WTC11 (cell line): ENCODE data around the gene SCYGR4. TPM values are rescaled to one million over a fixed set of nuclear protein-coding genes. Genes with fewer than 3 reads are reported as not detected.

ENCODE experiments used
- ATAC-seq: fragments of 200-7000 bp; cut with Tn5 transposase; 2 replicates; pipeline ENCODE4 v1.10.0; 2021; ENCODE audit warnings: mild to moderate bottlenecking, moderate library complexity
- Bru-seq: library from RNA; stranded (reverse); fragments of 400-500 nt; gene quantifications from one replicate; lab custom pipeline; 2021; lab: Mats Ljungman, UMichigan
- CTCF ChIA-PET: fragments of 300-600 bp; sonication (Branson Sonifier 250); formaldehyde crosslinking; loops from one replicate; lab custom pipeline; 2021; ENCODE audit warnings: antibody characterized with exemption; lab: Charles Lee
- POLR2A ChIA-PET: fragments of 350-600 bp; sonication (Branson Sonifier 250); formaldehyde crosslinking; loops from one replicate; lab custom pipeline; 2021; ENCODE audit warnings: antibody characterized with exemption; lab: Charles Lee
- DNase-seq: peaks from one replicate; pipeline ENCODE4 v3.0.0; 2021; ENCODE audit warnings: low spot score
- H3K27ac Mint-ChIP-seq: 2 replicates; pipeline ENCODE4 v1.8.0; 2021; ENCODE audit warnings: mixed read lengths
- H3K27me3 Mint-ChIP-seq: 2 replicates; pipeline ENCODE4 v1.8.0; 2021; ENCODE audit warnings: low read depth, mild to moderate bottlenecking, moderate library complexity, mixed read lengths
- H3K36me3 Mint-ChIP-seq: 2 replicates; pipeline ENCODE4 v1.8.0; 2021; ENCODE audit warnings: mixed read lengths
- H3K4me1 Mint-ChIP-seq: 2 replicates; pipeline ENCODE4 v1.8.0; 2022; ENCODE audit warnings: mixed read lengths
- H3K4me3 Mint-ChIP-seq: 2 replicates; pipeline ENCODE4 v1.8.0; 2021; ENCODE audit warnings: mild to moderate bottlenecking, moderate library complexity, mixed read lengths
- H3K9me3 Mint-ChIP-seq: 2 replicates; pipeline ENCODE4 v1.8.0; 2021; ENCODE audit warnings: mixed read lengths
- AFF4 ChIP-seq: sonication (generic); formaldehyde crosslinking; IDR thresholded peaks from 2 replicates; pipeline ENCODE4 v1.8.1; 2023; ENCODE audit warnings: mild to moderate bottlenecking, missing genetic modification reagents, borderline replicate concordance
- ARID4B ChIP-seq: sonication (generic); formaldehyde crosslinking; IDR thresholded peaks from 2 replicates; pipeline ENCODE4 v1.8.0; 2023; ENCODE audit warnings: missing genetic modification reagents, mild to moderate bottlenecking, borderline replicate concordance
- ATF2 ChIP-seq: sonication (generic); formaldehyde crosslinking; IDR thresholded peaks from 2 replicates; pipeline ENCODE4 v1.8.1; 2022; ENCODE audit warnings: low read depth, missing genetic modification reagents, borderline replicate concordance
- ESRRA ChIP-seq: sonication (generic); formaldehyde crosslinking; IDR thresholded peaks from 2 replicates; pipeline ENCODE4 v1.8.1; 2022; ENCODE audit warnings: mild to moderate bottlenecking, missing genetic modification reagents, borderline replicate concordance
- ETV6 ChIP-seq: sonication (generic); formaldehyde crosslinking; IDR thresholded peaks from 2 replicates; pipeline ENCODE4 v1.8.1; 2022; ENCODE audit warnings: mild to moderate bottlenecking, missing genetic modification reagents
- HMGXB4 ChIP-seq: sonication (generic); formaldehyde crosslinking; IDR thresholded peaks from 2 replicates; pipeline ENCODE4 v1.8.1; 2023; ENCODE audit warnings: mild to moderate bottlenecking, moderate library complexity, missing genetic modification reagents
- IRF2 ChIP-seq: sonication (generic); formaldehyde crosslinking; IDR thresholded peaks from 2 replicates; pipeline ENCODE4 v1.8.0; 2022; ENCODE audit warnings: low read depth, missing genetic modification reagents, borderline replicate concordance
- MYBL2 ChIP-seq: sonication (generic); formaldehyde crosslinking; IDR thresholded peaks from 2 replicates; pipeline ENCODE4 v1.8.1; 2023; ENCODE audit warnings: mild to moderate bottlenecking, moderate library complexity, missing genetic modification reagents
- NFE2L1 ChIP-seq: sonication (generic); formaldehyde crosslinking; IDR thresholded peaks from 2 replicates; pipeline ENCODE4 v1.8.1; 2023; ENCODE audit warnings: missing genetic modification reagents
- SOX15 ChIP-seq: fragments of 250-450 bp; sonication (Bioruptor Pico); IDR thresholded peaks from 2 replicates; pipeline ENCODE4 v1.9.0; 2021; ENCODE audit warnings: mild to moderate bottlenecking
- ZBTB21 ChIP-seq: sonication (generic); formaldehyde crosslinking; IDR thresholded peaks from 2 replicates; pipeline ENCODE4 v1.8.1; 2023; ENCODE audit warnings: mild to moderate bottlenecking, missing genetic modification reagents, borderline replicate concordance
- ZBTB43 ChIP-seq: sonication (generic); formaldehyde crosslinking; IDR thresholded peaks from 2 replicates; pipeline ENCODE4 v1.8.1; 2023; ENCODE audit warnings: mild to moderate bottlenecking, missing genetic modification reagents
- ZNF138 ChIP-seq: sonication (generic); formaldehyde crosslinking; conservative IDR thresholded peaks from 2 replicates; pipeline ENCODE4 v1.8.1; 2022; ENCODE audit warnings: mild to moderate bottlenecking, moderate library complexity, missing genetic modification reagents
- ZNF263 ChIP-seq: sonication (generic); formaldehyde crosslinking; IDR thresholded peaks from 2 replicates; pipeline ENCODE4 v1.8.1; 2022; ENCODE audit warnings: low read depth, mild to moderate bottlenecking, moderate library complexity, missing genetic modification reagents
- ZNF425 ChIP-seq: fragments of 250-450 bp; sonication (Bioruptor Pico); conservative IDR thresholded peaks from 2 replicates; pipeline ENCODE4 v1.9.0; 2021; ENCODE audit warnings: mild to moderate bottlenecking
- long read RNA-seq, 3 experiments: library from RNA in 1 of 3; library from capped mRNA in 1 of 3; library from polyadenylated mRNA in 1 of 3; unstranded in 2 of 3; stranded (forward) in 1 of 3; transcript quantifications; one replicate each; pipeline ENCODE4 v2.0.0, GENCODE V29; 2021
- total RNA-seq: library from RNA; stranded (reverse); gene quantifications from 3 replicates; pipeline ENCODE4 v1.2.3, GENCODE V29; 2021

The SCYGR4 gene
- total RNA-seq (not detected in 3 replicates), Bru-seq, nascent RNA (not detected)
- long read RNA-seq, experiment 1: 0 reads
- long read RNA-seq, experiment 2: 0 reads
- long read RNA-seq, experiment 3: 0 reads

GRCh38 chr2:227617316-227618230, at the start of gene SCYGR4:
Gene SCYGR4 (plus strand): TSS chr2:227617498. CDS start chr2:227617498, 0 bp downstream.
- Mint-ChIP-seq H3K4me1 (peaks cover 28% of the 10 kb centered on the region), H3K4me3 (no peak within 1 kb of the TSS), H3K36me3 (no peaks in the 10 kb centered on the region), H3K9me3 (peaks cover 6% of the 10 kb centered on the region; the same call in 1 of the 2 replicates), H3K27me3 (peaks cover 3% of the 10 kb centered on the region; the same call in 1 of the 2 replicates), H3K27ac (peak within 1 kb of the TSS; percentile 28; the same call in 1 of the 2 replicates)
- ChIA-PET POLR2A (no interaction called here), CTCF (interaction anchor here (1.0 kb wide), 1 partner anchor 160 kb away, joined by 3 read pairs; no protein-coding TSS in a partner anchor)
- DNase-seq (no peak), ATAC-seq (no peak)
- TF ChIP-seq IRF2 (CRISPR knock-in tag): no peak
- TF ChIP-seq ESRRA (CRISPR knock-in tag): no peak
- TF ChIP-seq SOX15 (CRISPR knock-in tag): no peak

- ChIA-PET CTCF (no interaction called here), POLR2A (no interaction called here)
- Mint-ChIP-seq H3K27ac (no peak overlapping the region), H3K27me3 (no peaks in the 10 kb centered on the region), H3K36me3 (no peaks in the 10 kb centered on the region), H3K4me1 (peaks cover 24% of the 10 kb centered on the region), H3K4me3 (no peak overlapping the region), H3K9me3 (no peaks in the 10 kb centered on the region)
- ATAC-seq: no peak
- TF ChIP-seq ZNF425 (CRISPR knock-in tag) (no peak), NFE2L1 (CRISPR knock-in tag) (no peak), IRF2 (CRISPR knock-in tag) (no peak), ZNF263 (CRISPR knock-in tag) (no peak), ETV6 (CRISPR knock-in tag) (no peak), MYBL2 (CRISPR knock-in tag) (no peak), ARID4B (CRISPR knock-in tag) (no peak), SOX15 (CRISPR knock-in tag) (no peak), ZBTB21 (CRISPR knock-in tag) (no peak), ATF2 (no peak), ZBTB43 (CRISPR knock-in tag) (no peak), HMGXB4 (CRISPR knock-in tag) (no peak), AFF4 (CRISPR knock-in tag) (no peak), ZNF138 (CRISPR knock-in tag) (no peak)
- no peak for DNase-seq
Measured at GRCh38 chr2:227568852-227569169, 48.5 kb upstream of the SCYGR4 start.
